Lower leg skin (tissue), 3 donors: ENCODE results near the gene SH3RF3.

Source experiments
- POLR2A ChIP-seq, 2 donors: fragments of 450-650 bp; IDR thresholded peaks; one replicate each; pipeline ENCODE4 v1.6.1; 2016 to 2017; ENCODE audit warnings: antibody characterized with exemption in 2 of 2, mild to moderate bottlenecking in 1 of 2, moderate library complexity in 1 of 2
- TF ChIP-seq, protein P1 (sequence below), 3 donors: fragments of 450-650 bp; IDR thresholded peaks; one replicate each; pipeline ENCODE4 v1.5.1; 2016; ENCODE audit warnings: antibody characterized with exemption in 3 of 3, mild to moderate bottlenecking in 3 of 3, moderate library complexity in 2 of 3

DNA sequence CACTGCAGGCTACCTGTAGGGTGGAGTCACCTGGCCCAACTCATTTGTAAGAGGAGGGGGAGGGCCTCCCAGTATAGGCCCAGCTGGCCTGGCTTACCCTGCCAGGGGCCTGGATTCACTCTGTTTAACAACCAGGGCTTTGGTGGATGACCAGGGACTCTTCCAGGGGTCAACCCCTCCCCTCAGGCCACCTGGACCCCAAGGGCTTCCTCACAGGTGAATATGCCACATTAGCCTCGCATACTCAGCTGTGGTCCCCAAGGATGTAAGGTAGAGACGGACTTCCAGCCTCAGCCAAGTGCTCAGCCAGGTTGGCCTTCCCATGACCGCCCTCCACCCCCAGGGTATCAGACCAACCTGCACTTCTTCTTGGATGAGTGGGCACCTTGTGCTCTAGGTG lies 8.8 kb upstream of the SH3RF3 start:
- no peak for TF ChIP-seq POLR2A (IDR thresholded peaks at IDR 0.05)
- TF ChIP-seq, protein P1, sequence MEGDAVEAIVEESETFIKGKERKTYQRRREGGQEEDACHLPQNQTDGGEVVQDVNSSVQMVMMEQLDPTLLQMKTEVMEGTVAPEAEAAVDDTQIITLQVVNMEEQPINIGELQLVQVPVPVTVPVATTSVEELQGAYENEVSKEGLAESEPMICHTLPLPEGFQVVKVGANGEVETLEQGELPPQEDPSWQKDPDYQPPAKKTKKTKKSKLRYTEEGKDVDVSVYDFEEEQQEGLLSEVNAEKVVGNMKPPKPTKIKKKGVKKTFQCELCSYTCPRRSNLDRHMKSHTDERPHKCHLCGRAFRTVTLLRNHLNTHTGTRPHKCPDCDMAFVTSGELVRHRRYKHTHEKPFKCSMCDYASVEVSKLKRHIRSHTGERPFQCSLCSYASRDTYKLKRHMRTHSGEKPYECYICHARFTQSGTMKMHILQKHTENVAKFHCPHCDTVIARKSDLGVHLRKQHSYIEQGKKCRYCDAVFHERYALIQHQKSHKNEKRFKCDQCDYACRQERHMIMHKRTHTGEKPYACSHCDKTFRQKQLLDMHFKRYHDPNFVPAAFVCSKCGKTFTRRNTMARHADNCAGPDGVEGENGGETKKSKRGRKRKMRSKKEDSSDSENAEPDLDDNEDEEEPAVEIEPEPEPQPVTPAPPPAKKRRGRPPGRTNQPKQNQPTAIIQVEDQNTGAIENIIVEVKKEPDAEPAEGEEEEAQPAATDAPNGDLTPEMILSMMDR (IDR thresholded peaks at IDR 0.05) = no peak
